ENCODE results near the gene ASXL2. TPM values are rescaled to one million over a fixed set of nuclear protein-coding genes. Genes with fewer than 3 reads are reported as not detected.

ASXL2 gene
- polyA plus RNA-seq, 3 donors, result 3.6 to 13.4 (median 7.1) TPM

DNA sequence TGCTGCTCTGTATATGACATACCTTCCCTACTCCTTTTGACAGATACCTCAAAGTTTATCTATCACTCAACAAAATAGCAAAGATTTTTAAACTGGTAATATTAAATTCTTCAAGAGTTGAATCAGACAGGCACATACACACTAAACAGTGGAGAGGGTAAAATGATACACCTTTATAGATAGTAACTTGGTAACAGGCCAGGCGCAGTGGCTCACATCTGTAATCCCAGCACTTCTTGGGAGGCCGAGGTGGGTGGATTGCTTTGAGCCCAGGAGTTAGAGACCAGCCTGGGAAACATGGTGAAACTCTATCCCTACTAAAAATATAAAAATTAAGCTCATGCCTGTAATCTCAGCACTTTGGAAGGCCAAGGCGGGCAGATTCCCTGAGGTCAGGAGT lies 23.2 kb downstream of the ASXL2 start:
- Mint-ChIP-seq H3K36me3 (peaks cover 7 to 18% of the 10 kb centered on the region in 2 donors), H3K9me3 (no peaks in the 10 kb centered on the region), H3K4me1 (peaks cover 39% of the 10 kb centered on the region), H3K27me3 (ENCODE audit: low read depth in 3 of 3) (no peaks in the 10 kb centered on the region), H3K4me3 (no peak overlapping the region), H3K27ac (peak overlapping the region in 1 of 7 donors; percentile 26)
- intact Hi-C loops (cut with micrococcal nuclease), result no loop called here
- peaks cover 9 to 21% of the 10 kb centered on the region in 2 donors for H3K4me1 ChIP-seq (ENCODE audit: control insufficient read depth in 1 of 2, insufficient read depth in 2 of 2, low read length in 2 of 2)
- no peaks in the 10 kb centered on the region for H3K9me3 ChIP-seq (replicated peaks in 1 of 2; ENCODE audit: control insufficient read depth in 1 of 2, insufficient read depth in 1 of 2, low read length in 2 of 2)
- TF ChIP-seq, protein P1, sequence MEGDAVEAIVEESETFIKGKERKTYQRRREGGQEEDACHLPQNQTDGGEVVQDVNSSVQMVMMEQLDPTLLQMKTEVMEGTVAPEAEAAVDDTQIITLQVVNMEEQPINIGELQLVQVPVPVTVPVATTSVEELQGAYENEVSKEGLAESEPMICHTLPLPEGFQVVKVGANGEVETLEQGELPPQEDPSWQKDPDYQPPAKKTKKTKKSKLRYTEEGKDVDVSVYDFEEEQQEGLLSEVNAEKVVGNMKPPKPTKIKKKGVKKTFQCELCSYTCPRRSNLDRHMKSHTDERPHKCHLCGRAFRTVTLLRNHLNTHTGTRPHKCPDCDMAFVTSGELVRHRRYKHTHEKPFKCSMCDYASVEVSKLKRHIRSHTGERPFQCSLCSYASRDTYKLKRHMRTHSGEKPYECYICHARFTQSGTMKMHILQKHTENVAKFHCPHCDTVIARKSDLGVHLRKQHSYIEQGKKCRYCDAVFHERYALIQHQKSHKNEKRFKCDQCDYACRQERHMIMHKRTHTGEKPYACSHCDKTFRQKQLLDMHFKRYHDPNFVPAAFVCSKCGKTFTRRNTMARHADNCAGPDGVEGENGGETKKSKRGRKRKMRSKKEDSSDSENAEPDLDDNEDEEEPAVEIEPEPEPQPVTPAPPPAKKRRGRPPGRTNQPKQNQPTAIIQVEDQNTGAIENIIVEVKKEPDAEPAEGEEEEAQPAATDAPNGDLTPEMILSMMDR (IDR thresholded peaks at IDR 0.05), result no peak
- WGBS (ENCODE audit: insufficient coverage), result no CpG with 5 or more reads among the region's 3 CpGs
- H3K4me3 ChIP-seq (replicated peaks in 1 of 3; ENCODE audit: low read depth in 2 of 3, low read length in 3 of 3), result no peak overlapping the region
- no peaks in the 10 kb centered on the region for H3K27me3 ChIP-seq (ENCODE audit: control insufficient read depth in 2 of 2, insufficient read depth in 2 of 2, low read length in 2 of 2)
- no peak for DNase-seq
- H3K27ac ChIP-seq (ENCODE audit: low read depth in 1 of 2, low read length in 2 of 2), result no peak overlapping the region
- H4K20me1 ChIP-seq (ENCODE audit: insufficient read depth, low read length), result peaks cover 96% of the 10 kb centered on the region
- H3K79me2 ChIP-seq (ENCODE audit: insufficient read depth, low read length), result peaks cover 95% of the 10 kb centered on the region
- H3K4me2 ChIP-seq (replicated peaks; ENCODE audit: extremely low read depth, low read length, poor library complexity, severe bottlenecking), result no peak overlapping the region
- H3K9ac ChIP-seq (ENCODE audit: insufficient read depth, low read length, poor library complexity, severe bottlenecking), result no peak overlapping the region
- no peak overlapping the region for H2AFZ ChIP-seq (ENCODE audit: insufficient read depth, low read depth, low read length, poor library complexity, severe bottlenecking)
- H3K36me3 ChIP-seq (replicated peaks in 1 of 2; ENCODE audit: control insufficient read depth in 1 of 2, insufficient read depth in 2 of 2, low read length in 2 of 2), result peaks cover 0 to 10% of the 10 kb centered on the region in 2 donors

DNA sequence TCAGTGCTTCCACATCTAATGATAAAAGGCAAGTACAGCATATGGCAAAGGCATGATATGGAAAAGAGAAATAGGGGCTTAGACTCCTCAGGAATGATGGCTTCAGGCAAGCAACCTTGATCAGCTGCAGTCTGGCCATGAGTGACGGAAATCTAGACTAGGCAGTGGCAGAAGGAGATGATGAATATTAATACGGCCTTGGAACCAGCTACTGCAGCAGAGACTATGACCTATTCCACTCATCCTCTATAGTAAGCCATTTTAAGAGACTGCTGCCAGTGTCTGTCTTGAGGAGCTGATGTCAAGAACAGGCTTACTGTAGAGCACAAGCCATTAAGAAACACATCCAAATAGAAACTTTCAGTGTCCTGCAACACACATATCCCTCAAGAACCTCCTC lies 23.7 kb downstream of the ASXL2 start:
- H3K27me3 ChIP-seq (ENCODE audit: control insufficient read depth in 2 of 2, insufficient read depth in 2 of 2, low read length in 2 of 2), result no peaks in the 10 kb centered on the region
- WGBS (ENCODE audit: insufficient coverage), result no CpG with 5 or more reads among the region's 2 CpGs
- peaks cover 92% of the 10 kb centered on the region for H4K20me1 ChIP-seq (ENCODE audit: insufficient read depth, low read length)
- Mint-ChIP-seq H3K4me1 (peaks cover 39% of the 10 kb centered on the region), H3K27me3 (ENCODE audit: low read depth in 3 of 3) (no peaks in the 10 kb centered on the region), H3K27ac (peak overlapping the region in 3 of 7 donors; percentile 26 to 76 (median 50)), H3K4me3 (no peak overlapping the region), H3K9me3 (no peaks in the 10 kb centered on the region), H3K36me3 (peaks cover 7 to 18% of the 10 kb centered on the region in 2 donors)
- TF ChIP-seq, protein P1 (IDR thresholded peaks at IDR 0.05), result no peak
- no peak overlapping the region for H3K27ac ChIP-seq (ENCODE audit: low read depth in 1 of 2, low read length in 2 of 2)
- peaks cover 0 to 10% of the 10 kb centered on the region in 2 donors for H3K36me3 ChIP-seq (replicated peaks in 1 of 2; ENCODE audit: control insufficient read depth in 1 of 2, insufficient read depth in 2 of 2, low read length in 2 of 2)
- peaks cover 95% of the 10 kb centered on the region for H3K79me2 ChIP-seq (ENCODE audit: insufficient read depth, low read length)
- no peak for DNase-seq
- H3K9ac ChIP-seq (ENCODE audit: insufficient read depth, low read length, poor library complexity, severe bottlenecking), result no peak overlapping the region
- intact Hi-C loops (cut with micrococcal nuclease), result no loop called here
- peaks cover 9 to 21% of the 10 kb centered on the region in 2 donors for H3K4me1 ChIP-seq (ENCODE audit: control insufficient read depth in 1 of 2, insufficient read depth in 2 of 2, low read length in 2 of 2)
- no peaks in the 10 kb centered on the region for H3K9me3 ChIP-seq (replicated peaks in 1 of 2; ENCODE audit: control insufficient read depth in 1 of 2, insufficient read depth in 1 of 2, low read length in 2 of 2)
- no peak overlapping the region for H2AFZ ChIP-seq (ENCODE audit: insufficient read depth, low read depth, low read length, poor library complexity, severe bottlenecking)
- no peak overlapping the region for H3K4me2 ChIP-seq (replicated peaks; ENCODE audit: extremely low read depth, low read length, poor library complexity, severe bottlenecking)
- no peak overlapping the region for H3K4me3 ChIP-seq (replicated peaks in 1 of 3; ENCODE audit: low read depth in 2 of 3, low read length in 3 of 3)
